SHP77 treated with DMSO at 0.1 percent for 48 hours (cell line): ENCODE results near the gene ASB1.
"Not testable (repeated sequence)": the region's sequence is repeated elsewhere in the genome, so short reads cannot be mapped to it uniquely, and the experiment has no call there.

Experiments used
- DNase-seq: peaks from one replicate; lab custom pipeline; 2025; lab: John Stamatoyannopoulos, UW

ASB1 gene

GRCh38 chr2:238404406-238405216 is 22.1 kb upstream of the ASB1 start:
- DNase-seq, result no peak

GRCh38 chr2:238405217-238405555 is 21.5 kb upstream of the ASB1 start:
- not testable (repeated sequence) for DNase-seq

DNA sequence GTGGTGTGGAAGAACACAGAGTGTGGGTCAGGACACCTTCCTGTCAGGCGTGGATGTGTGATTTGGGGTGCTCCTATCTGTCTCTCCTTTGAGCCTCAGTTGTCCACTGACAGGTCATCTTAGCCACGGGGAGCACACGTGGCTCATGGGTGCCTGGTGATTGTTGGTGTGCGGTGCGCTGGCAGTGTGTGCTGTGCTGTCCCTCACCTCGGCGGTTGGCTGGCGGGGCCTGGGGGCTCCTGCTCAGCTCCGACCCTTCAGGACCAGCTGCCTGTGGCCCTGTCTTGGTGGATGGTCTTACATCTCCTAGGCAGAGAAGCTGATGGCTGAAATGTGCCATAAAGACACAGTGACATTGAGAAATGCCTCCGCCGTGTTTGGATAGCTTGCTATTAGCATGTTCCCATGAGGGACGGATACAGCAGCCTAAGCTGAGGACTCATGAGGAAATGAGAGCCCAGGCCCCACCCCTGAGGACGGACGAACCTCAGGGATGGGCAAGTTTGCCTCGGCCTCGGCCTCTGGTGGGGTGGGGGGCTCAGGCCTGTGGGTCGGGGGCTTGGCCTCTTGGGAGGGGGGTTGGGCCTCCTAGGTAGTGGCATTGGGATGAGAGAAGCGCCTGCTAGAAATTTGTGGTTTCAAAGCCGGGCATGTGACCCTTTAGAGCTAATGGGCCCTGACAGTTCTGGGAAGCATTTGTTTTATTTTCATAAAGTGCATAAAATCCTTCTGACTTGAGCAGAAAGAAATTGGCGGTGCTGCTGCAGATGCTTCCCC is 20.3 kb upstream of the ASB1 start:
- no peak for DNase-seq

GRCh38 chr2:238406998-238407285 is 19.8 kb upstream of the ASB1 start:
- no peak for DNase-seq

GRCh38 chr2:238407566-238407965 is 19.2 kb upstream of the ASB1 start:
- DNase-seq, result no peak

GRCh38 chr2:238408615-238409340 is 17.9 kb upstream of the ASB1 start:
- no peak for DNase-seq

- DNase-seq, result no peak
Measured at GRCh38 chr2:238409341-238410199, 17.2 kb upstream of the ASB1 start.

DNA sequence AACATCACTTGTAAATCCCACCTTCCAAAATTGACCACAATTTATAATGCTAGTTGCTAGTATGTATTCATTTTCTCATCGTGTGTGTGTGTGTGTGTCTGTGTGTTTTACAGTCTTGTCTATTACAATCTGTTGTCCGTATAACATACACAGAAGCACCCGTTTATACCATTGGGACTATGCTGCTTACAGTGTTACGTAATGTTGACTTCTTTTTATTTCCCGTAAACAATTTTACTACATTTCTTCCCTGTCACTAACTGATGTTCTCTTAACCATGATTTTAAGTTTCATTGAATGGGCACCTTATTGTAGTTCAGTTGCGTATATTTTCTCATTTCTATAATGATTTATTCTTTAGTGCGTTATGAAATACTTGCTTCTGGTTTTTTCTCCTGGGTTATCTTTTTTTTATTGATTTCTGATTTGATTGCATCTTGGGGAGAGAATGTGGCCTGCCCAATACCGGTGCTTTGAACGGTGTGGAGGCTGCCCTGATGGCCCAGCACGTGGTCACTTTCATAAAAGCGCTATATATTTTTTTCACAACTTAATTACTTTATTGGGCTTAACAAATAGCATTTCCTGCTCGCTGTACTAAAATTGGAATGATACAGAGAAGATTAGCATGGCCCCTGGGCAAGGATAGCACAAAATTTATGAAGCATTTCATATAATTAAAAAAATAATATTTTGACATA is 14.5 kb upstream of the ASB1 start:
- no peak for DNase-seq

DNA sequence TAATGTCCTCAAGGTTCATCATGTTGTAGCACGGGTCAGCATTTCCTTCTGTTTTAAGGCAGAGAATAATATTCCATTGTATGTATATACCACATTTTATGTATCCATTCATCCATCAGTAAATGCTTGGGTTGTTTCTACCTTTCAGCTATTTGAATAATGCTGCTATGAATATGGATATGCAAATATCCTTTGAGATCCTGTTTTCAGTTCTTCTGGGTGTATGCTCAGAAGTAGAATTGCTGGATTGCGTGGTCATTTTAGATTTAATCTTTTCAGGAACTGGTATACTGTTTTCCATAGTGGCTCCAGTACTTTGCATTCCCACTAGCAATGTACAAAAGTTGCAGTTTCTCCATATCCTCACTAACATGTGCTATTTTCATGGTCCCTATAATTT is 13.4 kb upstream of the ASB1 start:
- no peak for DNase-seq

DNA sequence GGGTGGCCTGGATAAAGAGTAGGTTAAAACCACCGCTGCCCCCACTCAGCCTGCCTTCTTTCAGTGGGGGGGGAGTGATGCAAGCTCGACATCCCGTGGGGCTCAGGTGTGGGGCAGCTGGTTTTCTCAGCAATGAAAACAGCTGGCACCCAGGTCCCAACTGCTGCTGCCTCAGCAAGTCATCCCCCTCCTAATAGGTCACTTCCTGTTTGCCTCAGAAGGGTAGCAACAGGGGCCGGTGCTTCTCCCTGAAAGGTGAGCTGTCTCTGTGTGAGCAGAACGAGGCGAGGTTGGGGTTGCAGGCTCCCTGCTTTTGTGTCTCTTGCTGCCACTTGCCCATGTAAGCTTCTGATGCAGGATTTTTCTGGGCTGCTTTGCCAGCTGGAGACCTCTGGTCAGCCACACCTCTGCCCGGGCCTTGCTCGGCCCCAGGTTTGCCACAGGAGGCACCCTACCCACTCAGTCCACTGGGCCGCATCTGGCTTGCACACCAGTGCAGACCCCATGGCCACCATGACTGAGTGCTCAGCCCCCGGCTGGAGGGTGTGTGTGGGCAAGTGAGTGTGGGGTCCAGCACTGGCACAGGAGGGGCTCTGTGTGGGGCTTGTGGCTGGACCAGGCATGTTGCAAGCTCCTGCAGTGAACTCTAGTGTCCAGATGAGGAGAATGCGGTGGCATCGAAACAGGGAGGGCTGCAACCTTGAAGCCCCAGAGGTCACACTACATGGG is 11.5 kb upstream of the ASB1 start:
- DNase-seq, result peak; percentile 51

DNA sequence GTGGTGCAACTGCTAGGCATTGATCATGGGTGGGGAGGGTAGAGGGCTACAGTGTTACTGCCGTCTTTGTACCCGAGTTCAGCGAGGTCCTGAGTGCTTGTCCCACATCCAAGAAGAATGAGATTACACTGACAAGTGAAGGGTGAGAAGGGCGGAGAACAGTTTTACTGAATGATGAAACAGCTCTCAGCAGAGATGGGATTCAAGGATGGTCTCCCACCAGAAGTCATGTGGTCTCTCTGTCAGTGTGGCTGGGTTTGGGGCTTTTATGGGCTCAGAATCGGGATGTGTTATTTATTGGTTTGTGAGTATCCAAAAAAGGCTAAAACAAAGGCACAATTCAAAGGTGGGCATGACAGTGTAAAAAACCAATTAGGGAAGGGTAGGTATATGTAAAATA is 10.8 kb upstream of the ASB1 start:
- no peak for DNase-seq

DNA sequence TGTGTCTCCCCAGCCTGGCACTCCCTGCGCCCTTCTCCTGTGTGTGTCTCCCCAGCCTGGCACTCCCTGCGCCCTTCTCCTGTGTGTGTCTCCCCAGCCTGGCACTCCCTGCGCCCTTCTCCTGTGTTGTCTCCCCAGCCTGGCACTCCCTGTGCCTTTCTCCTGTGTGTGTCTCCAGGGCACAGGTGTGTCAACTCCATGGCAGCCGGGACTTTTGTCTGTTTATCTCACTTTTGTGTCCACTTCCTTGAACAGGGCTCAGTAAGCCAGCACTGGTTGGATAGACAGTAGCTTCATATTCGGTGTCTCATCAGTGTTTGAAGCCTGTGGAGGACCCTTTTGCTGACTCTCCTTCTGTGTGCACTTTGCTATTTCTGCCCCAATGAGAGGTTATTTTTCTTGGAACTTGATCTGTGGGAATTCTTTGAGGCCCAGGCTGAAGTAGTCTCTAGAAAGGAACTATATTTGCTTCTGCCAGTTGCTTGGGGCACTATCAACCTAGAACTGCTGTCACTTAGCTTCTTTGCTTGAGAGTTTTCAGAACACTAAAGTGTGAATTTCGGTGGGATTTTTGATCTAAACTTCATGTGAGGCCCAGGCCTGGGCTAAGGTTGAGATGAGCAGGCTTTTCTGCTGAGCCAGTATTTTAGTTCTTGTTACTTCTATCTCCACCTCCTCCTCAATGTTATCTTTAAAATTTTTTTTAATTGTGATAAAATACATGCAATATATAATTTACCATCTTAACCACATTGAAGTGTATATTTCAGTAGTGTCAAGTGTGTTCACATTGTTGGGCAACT is 8.3 kb upstream of the ASB1 start:
- no peak for DNase-seq

GRCh38 chr2:238418999-238419546 is 7.7 kb upstream of the ASB1 start:
- no peak for DNase-seq

GRCh38 chr2:238420442-238420841 is 6.3 kb upstream of the ASB1 start:
- no peak for DNase-seq

GRCh38 chr2:238420878-238421694 is 5.6 kb upstream of the ASB1 start:
- DNase-seq, result no peak

- DNase-seq, result no peak
Measured at GRCh38 chr2:238421695-238422035, 5.1 kb upstream of the ASB1 start.

GRCh38 chr2:238422285-238422684 is 4.4 kb upstream of the ASB1 start:
- no peak for DNase-seq

DNA sequence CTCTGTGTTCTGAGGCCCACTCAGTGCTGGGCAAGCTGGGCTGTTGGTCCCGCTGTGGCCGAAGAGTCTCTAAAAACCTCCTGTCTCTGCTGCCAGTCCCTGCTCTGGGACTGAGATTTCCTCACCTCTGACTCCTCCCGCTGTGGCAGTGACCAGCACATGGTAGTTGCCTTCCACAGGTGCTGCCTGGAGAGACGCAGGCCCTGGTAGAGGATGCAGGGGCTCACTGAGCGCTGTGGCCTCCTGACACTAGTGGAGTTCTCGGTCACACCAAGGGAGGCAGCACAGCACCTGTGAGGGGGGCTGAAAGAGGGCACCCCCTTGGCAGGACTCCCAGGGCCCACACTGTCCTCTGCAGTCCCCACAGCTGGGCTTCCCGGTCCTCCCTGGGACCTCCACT is 3.8 kb upstream of the ASB1 start:
- no peak for DNase-seq
